Keratinocyte (primary cell): ENCODE data around the gene ANTXR2.

Source experiments
- EZH2 ChIP-seq: IDR thresholded peaks from one replicate; pipeline ENCODE4 v1.6.1; 2012; ENCODE audit warnings: inconsistent platforms, mild to moderate bottlenecking, low read length, moderate library complexity
- TF ChIP-seq, protein P1 (sequence below), 3 experiments: IDR thresholded peaks in 1 of 3; conservative IDR thresholded peaks in 1 of 3; optimal IDR thresholded peaks in 1 of 3; 2 replicates in 2 of 3; 3 replicates in 1 of 3; pipeline versions ENCODE3 to v1.5.1; 2011; ENCODE audit warnings: low read length in 3 of 3, mild to moderate bottlenecking in 3 of 3, moderate library complexity in 2 of 3, control low read depth in 1 of 3, inconsistent platforms in 1 of 3; ENCODE audit not compliant: insufficient read depth in 2 of 3; ENCODE audit errors: extremely low read depth in 1 of 3

DNA sequence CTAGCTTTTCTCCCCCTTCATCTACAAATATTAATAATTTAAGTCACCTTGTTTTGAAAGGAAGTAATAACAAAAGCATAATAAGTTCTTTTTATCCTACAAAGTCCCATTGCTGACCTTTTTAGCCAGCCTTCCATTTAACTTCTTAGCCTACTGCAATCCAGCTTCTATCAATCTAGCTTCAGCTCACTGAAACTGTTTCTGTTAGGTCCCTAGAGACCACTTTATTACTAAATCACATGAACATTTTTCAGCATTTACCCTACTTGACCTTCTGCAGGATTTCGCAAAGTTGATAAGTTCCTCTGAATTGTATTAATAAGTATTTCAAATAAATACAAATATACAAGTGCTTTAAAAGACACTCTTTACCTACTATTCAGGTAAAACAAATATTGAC is 186.5 kb downstream of the ANTXR2 start:
- TF ChIP-seq, protein P1, sequence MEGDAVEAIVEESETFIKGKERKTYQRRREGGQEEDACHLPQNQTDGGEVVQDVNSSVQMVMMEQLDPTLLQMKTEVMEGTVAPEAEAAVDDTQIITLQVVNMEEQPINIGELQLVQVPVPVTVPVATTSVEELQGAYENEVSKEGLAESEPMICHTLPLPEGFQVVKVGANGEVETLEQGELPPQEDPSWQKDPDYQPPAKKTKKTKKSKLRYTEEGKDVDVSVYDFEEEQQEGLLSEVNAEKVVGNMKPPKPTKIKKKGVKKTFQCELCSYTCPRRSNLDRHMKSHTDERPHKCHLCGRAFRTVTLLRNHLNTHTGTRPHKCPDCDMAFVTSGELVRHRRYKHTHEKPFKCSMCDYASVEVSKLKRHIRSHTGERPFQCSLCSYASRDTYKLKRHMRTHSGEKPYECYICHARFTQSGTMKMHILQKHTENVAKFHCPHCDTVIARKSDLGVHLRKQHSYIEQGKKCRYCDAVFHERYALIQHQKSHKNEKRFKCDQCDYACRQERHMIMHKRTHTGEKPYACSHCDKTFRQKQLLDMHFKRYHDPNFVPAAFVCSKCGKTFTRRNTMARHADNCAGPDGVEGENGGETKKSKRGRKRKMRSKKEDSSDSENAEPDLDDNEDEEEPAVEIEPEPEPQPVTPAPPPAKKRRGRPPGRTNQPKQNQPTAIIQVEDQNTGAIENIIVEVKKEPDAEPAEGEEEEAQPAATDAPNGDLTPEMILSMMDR (optimal IDR thresholded peaks at IDR 0.05 in 1 of 3, IDR thresholded peaks at IDR 0.05 in 1 of 3, conservative IDR thresholded peaks at IDR 0.05 in 1 of 3; ENCODE audit: extremely low read depth in 1 of 3, insufficient read depth in 2 of 3, low read length in 3 of 3): no peak
- TF ChIP-seq EZH2: no peak
